Measurements from ENCODE around the gene CIZ1.

Gene CIZ1

DNA sequence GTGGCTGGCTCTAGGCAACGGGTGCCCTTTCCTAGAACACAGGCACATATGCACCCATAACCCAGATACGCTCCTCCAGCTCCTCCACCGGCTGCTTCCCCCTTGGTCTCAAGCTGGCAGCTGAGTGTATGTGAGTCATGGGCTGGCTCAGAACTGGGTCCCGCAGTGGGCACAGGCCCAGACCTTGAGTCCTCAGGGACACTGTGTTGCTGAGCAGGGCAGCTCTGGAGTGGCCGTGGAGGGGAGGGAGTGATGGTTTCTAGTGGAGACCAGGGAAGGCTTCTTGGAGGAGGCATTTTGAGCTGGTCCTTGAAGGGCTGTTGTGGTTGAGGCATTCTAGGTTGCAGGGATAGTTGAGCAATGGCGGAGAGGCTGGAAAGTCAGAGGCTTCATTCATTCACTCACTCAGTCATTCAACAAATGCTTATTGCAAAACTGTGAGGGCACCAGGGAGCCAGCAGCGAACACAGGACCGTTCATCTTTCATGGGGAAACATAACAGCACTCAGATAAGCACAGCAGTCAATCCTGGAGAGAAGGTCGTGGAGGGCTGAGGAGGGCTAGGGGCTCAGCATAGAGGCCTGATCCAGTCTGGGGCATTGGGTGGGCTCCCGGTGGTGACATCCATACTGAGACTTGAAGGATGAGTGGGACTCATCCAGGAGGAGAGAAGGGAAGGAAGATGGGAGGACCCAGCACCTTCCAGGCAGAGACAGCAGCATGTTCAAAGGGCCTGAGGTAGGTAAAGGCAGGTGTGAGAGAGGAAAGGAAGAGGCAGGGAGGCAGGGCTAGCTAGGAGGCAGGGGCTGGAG, 29.0 kb downstream of the CIZ1 start:
- DNase-seq = no peak

DNA sequence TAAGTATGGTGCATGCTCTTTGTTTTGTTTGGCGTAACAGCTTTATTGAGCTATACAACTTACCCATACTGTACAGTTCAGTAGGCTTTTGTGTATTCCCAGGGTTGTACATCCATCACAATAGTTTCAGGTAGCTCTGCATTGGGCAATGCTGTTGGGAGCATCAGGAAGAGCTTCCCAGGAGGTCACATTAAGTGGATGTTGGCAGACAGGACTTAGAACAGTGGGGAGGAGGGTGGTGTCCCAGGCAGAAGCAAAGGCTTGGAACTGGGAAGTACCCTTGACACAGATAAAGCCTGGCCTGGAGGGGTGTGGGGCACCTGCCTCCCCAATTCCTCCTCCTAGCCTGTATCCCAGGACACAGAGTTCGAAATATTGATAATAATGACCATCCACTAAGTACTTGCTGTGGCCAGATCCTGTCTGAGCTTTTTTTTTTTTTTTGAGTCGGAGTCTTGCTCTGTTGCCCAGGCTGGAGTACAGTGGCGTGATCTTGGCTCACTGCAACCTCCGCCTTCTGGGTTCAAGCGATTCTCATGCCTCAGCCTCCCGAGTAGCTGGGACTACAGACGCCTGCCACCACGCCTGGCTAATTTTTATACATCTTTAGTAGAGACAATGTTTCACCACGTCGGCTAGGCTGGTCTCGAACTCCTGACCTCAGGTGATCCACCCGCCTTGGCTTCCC, 30.0 kb downstream of the CIZ1 start:
- no peak for DNase-seq

DNA sequence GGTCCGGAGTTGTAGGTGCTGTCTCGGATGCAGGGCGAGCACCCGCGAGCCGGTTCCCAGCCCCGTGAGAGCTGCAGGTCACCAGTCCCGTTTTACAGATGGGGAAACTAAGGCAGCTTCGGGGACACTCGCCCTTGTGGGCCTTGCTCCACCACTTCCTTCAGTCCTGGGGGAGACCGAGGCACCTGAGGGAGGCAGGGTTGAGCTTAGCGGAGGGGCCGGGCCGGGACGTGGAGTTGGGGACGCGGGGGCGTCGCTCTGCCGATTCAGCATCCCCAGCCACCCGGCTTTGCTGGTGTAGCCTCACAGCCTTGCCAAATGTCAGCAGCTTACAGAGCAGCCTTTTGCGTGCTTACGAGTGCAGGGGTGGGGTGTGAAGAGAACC, 30.8 kb downstream of the CIZ1 start:
- DNase-seq = peak; percentile 21

DNA sequence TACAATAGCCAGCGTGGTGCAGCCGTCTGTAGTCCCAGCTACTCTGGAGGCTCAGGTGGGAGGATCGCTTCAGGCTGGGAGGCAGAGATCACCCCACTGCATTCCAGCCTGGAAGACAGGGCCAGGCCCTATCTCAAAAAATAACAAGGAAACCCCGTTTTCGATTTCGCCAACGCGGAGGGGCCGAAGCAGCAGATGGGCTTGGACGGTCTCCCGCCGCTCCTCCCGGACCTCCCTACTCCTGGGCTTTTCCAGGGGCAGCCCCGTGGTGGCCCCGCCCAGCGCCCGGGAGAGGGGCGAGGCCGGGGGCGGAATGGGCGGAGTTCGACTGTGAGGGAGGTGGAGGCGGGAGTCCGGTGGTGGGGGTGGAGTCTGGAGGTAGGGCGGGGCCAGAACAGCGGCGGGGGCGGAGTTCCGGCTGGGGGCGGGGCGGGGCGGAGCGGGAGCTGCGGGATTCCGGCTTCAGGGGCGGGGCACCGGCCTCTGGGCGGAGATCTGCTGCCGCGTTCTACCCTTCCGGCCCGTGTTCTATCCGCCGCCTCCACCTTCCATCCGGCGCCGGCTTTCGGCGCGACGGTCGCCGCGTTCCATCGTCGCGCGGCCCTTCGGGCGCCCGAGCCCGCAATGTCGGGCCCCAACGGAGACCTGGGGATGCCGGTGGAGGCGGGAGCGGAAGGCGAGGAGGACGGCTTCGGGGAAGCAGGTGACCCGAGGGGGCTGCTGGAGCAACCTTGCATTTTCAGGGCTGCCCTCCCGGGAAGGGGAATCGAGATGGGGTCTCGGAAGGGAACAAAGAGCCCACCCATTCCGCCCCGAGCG, 31.4 kb downstream of the CIZ1 start, which contains the start of gene BBLN:
BBLN (plus strand) TSS at position 482 of the 819 bp plus-strand sequence; CDS start at position 625, 143 bp downstream.
- peak; percentile 90 for DNase-seq

DNA sequence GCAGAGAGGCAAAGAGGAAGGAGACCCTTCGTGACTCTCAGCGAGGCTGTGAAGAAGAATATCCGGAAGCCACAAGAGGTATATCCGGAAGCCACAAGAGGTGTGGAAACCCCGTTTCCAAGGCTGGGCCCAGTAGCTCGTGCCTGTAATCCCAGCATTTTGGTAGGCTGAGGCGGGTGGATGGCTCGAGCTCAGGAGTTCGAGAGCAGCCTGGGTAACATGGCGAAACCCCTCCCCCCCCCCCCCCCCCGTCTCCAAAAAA, 31.9 kb downstream of the CIZ1 start:
- peak; percentile 49 for DNase-seq

DNA sequence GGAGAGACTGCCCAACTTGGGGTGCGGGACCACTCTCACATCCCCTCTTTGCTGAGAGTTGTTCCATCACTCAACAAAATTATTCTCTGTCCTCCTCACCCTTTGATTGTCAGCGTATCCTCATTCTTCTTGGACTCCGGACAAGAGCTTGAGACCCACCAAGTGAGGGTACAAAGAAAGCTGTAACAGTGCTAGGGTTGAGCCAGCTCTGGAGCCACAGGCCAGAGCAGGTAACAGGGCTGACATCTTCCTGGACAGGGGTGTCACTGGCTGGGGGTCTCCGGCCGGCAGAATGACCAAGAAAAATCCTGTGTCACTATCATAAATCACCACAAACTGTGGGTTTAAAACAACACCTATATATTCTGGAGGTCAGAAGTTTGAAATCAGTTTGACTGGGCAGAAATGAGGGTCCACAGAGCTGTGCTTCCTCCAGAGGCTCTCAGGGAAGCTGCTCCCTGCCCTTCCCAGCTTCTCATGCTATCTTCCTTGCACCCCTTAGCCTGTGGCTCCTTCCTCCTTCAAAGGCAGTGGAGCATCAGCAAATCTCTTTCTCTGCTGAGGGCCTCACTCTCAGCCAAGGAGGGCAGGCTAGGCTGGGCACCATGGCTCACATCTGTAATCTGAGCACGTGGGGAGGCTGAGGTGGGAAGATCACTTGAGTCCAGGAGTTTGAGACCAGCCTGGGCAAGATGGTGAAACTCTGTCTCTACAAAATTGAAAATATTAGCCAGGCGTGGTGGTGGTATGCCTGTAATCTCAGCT, 35.5 kb downstream of the CIZ1 start:
- DNase-seq = no peak

DNA sequence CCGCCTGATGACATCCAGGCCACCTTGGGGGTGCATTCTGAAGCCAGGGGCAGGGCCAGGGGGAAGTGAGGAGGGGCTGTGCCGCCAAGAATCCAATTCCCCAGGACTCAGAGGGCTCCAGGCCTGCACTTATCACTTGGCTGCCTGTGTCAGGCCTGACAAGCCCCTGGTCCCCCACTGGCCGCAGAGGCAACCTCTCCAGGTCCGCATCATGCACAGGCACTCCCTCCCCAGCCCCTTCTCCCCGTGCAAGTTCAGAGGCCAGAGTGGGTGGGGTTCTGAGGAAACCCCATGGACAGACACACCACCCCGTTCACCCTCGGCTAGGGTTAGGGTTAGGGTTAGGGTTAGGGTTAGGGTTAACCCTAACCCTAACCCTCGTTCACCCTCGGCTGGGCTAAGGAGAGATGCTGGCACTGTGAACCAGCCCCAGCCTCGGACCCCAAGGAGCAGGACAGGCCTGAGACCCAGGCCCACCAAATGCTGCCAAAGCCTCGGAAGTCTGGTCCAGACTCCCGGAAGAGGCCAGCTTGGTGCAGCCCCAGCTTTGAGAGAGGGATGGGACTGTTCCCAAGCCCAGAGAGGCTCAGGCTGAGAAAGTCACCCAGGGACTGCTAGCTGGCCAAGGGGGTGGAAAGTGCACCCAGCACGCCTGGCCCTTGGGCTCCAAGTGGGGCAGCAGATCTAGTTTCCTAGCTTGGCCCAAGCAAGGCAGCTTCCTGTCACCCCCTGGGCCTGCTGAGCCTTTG, 37.3 kb downstream of the CIZ1 start:
- no peak for DNase-seq

DNA sequence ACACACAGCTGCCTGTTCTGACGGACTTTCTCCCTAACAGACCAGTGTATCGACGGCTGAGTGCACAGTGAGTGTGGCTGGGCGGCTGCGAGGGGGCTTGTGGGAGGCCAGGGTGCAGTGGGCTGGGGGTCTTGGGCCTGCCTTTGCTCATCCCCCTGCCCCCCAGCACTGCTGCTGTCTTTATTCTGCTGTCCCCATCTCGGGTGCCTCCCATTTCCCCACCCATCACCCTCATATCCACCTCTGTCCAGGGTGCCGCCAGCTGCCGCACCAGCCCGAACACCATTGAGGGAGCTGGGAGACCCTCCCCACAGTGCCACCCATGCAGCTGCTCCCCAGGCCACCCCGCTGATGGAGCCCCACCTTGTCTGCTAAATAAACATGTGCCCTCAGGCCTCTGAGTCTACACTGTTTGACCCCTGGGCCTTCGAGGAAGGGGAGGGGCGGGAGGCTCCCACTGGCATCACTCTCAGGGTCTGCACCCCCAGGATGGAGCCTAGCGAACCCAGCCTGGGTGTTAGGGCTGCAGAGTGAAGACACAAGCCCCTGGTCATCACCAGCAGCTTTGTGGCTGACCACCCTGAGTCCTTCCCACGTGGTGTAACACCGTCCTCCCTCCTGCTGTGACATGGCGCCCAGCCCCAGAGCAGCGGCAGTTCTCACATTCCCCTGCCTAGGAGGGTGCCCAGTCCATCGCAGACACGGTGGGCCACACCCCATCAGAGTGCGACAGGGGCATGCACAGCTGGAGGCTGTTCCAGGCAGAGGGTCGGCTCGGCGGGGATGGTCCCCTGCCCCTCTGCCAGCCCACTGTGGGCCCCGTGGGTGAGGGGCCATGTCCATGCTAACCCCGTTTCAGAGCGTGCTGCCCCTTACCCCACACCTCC, 38.1 kb downstream of the CIZ1 start:
- DNase-seq = no peak

DNA sequence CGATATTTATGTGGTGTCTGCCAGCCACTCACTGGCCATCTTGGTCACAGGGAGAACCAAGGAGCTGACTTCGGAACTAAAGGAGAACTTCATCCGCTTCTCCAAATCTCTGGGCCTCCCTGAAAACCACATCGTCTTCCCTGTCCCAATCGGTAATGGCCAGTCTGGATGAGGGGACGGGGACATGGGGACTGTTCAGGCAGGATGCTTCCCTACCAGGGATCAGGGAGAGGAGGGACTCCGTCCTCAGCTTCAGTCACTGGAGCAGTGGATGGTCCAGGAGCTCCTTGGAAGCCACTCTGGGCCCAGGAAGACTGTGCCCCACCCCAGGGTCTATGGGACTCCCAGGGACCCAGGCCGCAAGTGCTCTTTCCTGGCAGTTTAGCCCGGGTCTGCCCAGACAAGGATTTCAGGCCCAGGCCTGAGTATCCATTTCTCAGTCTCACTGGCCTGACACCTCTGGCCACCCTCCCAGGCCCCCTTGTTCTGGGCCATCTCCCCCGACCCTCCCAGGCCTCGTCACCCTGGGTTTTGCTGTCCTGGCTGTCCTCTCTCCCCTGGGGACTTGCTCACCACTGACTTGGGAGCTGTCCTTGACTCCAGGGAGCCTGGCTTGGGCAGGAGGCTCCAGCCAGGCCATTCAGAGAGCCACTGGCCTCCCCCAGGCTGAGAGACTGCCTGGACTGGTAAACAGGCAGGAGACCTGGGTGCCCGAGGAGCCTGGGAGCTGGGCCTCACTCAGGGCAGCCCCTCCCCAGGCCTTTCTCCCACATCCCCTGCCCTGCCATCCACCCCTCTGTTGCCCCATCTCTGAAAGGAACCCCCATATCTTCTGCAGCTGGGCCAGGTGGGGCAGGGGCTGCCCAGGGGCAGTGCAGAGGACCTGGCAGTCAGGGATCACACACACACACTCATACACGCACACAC, 39.0 kb downstream of the CIZ1 start:
- DNase-seq = no peak

DNA sequence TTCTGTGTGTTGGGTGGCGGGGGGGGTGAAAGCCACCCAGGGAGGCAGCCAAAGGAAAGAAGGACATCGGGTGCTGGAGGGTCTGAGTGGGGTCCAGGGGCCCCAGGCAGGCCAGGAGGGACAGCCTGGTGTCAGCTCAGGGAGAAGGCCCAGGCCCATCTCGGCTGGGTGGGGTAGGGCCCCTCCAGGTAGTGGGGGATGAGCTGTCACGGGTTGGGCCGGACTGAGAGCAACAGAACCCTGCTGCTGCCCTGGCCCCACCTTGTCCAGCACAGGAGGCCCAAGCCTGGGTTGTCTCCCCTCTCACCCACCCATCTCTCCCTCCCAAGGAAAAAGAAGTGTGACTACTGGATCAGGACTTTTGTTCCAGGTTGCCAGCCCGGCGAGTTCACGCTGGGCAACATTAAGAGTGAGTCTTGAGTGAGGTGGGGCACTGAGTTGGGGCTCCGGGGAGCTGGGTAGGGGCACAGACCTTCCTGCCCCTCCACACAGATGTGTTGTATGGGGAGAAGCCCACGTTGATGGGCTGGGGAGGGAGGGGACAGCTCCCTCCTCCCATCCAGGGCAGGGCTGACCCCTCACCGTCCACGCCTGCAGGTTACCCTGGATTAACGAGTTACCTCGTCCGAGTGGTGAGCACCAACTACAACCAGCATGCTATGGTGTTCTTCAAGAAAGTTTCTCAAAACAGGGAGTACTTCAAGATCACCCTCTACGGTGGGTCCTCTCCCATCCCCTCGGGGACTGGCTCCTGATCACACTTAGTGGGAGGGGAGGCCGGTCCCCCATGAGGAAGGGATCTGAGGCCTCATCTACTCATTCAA, 39.9 kb downstream of the CIZ1 start:
- DNase-seq = no peak

DNA sequence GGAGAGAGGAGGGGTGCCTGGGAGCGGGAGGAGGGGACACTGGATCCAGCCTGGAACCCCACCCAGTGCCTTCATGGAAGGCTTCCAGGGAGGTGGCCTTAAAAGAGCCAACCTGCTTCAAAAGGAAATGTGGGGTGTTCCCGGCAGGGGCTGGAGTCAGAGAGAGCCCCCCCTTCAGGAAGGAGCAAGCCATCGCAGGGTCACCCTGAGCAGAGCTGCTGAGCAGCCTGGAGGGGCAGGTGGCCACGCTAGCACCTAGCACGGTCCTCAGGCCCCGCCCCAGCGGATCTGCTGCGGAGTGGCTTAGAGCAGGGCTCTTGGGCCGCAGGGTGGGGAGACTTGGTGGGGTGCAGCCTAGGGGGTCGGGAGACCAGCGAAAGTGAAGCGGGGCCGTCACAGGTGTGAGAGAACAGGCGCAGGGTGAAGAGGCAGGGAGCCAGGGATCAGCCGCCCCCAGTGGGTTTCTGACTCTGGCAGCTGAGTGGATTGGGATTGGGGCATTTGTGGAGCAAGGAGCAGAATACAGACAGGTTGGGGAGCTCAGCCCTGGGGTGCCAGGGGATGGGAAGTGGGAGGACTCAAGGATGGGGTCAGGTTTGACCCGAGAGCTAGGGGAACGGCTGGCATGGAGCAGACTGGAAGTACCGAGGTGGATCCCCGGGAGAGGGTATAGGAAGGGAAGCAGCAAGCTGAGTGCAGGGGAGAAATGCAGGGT, 40.6 kb downstream of the CIZ1 start:
- DNase-seq = no peak

DNA sequence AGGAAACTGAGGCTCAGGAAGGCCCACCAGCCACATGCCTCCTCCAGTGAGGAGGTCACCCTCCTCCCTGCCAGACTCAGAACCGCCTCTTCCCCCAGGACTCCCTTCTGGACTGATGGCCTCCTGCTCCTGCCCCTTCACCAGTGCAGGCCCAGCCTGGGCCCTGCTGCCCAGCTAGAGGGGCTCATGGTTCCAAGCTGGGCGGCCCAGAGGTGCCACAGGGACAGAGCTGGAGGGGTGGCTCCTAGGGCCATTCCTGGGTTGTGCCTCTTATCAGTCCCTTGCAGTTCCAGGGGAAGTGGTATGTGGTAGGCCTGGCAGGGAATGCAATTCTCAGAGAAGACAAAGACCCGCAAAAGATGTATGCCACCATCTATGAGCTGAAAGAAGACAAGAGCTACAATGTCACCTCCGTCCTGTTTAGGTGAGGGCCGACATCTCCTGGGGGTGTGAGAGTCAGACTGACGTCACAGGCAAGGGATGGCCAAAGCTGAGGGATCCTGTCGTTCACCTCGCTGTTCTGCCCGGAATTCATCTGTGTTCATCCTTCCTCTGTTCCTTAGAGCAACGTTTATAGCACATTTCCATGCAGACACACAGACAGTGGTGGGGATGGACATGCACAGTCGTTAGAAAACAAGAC, 41.3 kb downstream of the CIZ1 start:
- DNase-seq = no peak

DNA sequence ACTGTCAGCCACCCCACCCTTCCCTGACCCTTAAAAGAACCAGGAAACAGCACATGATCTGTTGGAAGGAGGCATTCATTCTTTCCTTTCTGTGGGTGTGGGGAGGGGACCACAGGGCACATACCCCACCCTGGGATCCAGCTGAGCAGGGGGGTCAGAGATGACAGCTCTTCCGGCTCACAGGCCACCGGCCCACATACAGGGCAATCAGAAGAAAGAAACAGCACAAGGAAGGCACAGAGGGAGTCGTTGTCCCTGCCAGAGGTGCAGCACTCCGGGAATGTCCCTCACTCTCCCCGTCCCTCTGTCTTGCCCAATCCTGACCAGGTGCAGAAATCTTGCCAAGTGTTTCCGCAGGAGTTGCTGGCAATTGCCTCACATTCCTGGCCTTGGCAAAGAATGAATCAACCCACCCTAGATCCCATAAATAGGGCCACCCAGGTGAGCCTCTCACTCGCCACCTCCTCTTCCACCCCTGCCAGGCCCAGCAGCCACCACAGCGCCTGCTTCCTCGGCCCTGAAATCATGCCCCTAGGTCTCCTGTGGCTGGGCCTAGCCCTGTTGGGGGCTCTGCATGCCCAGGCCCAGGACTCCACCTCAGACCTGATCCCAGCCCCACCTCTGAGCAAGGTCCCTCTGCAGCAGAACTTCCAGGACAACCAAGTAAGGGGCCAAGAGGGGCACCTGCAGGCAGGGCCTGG, 42.2 kb downstream of the CIZ1 start, which contains the start of gene LCN2:
LCN2 (plus strand) TSS at position 453 of the 701 bp plus-strand sequence; CDS start at position 526, 73 bp downstream.
- DNase-seq = no peak

DNA sequence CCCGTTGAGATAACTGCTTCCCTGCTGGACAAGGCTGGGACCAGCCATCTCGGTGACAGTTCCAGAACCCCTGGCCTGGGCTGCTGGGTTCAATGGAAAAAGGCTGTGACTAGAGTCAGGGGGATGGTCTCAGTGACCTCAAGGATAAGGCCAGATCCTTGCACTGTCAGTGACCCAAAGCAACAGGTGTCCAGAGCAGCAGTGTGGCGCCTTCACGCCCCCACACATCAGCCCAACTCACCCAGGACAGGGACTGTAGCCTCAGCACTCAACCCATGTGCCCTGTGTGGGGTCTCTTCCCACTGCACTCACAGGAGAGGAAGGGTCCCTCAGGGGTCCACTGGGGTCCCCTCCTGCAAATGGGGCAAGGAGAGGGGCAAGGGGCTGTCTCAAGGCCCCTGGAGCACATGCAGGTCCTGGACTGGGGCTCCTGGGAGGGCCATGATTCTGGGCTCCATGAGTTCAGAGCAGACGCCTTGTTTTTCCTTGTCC, 42.8 kb downstream of the CIZ1 start:
- DNase-seq = no peak

DNA sequence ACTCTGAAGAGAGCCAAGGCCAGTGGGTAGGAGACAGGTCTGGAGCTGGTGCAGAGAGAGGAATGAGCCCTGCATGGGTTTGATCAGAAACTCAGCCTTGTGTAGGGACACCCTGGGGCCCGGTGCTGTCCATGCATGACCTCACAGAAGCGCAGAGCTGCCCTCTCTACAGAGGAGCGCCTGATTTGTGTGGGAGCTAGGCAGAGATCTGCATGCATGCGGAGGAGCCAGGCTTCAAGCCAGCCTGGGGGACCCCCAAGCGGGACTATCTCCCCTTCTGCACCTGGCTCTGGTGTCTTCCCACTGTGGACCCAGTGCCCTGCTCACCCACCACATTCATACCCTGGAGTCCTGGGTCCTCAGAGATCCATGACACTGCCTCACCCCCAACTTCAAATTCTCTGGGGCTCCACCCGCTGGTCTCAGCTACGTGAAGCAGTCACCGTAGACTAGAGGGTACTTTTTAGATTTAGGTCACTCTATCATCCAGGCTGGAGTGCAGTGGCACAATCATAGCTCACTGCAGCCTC, 44.7 kb downstream of the CIZ1 start:
- no peak for DNase-seq

DNA sequence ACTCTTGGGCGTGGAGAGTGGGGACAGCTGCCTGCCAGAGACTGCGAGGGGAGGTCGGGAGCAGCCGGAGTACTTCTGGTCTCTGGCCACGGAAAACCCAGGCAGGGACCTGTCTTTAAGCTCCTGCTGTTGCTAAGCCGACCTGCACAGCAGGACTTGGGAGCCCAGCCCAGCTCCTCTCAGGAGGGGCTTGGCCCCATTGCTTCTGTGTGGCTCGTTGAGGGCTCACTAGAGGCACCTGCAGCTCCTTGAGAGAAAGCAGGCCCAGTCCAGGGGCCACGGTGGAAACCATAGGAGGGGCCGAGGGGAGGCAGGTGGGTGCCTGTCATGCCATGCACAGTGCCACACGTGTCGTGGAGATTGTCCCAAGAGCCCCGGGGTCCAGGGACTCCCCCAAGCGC, 45.4 kb downstream of the CIZ1 start:
- DNase-seq = no peak

DNA sequence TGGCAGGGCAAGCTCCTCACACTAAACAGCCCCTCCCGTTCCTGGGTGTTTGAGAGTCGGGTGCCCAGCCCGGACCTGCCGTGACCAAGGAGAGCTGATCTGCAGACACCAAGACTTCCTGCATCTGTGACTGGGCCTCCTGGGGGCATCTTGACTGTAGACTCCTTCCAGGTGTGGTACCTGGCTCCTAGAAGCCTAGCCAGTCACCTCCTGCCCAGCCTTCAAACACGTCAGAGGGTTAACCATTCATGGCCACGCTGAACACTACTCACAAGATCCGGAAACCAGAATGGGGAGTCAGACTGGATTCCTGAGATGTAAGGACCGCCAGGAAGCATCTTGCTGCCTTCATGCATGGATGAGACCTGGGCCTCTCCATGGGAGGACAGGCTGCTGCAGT, 45.8 kb downstream of the CIZ1 start:
- DNase-seq = no peak
